Measurements from ENCODE around the gene ITPRID1.

Gene ITPRID1

DNA sequence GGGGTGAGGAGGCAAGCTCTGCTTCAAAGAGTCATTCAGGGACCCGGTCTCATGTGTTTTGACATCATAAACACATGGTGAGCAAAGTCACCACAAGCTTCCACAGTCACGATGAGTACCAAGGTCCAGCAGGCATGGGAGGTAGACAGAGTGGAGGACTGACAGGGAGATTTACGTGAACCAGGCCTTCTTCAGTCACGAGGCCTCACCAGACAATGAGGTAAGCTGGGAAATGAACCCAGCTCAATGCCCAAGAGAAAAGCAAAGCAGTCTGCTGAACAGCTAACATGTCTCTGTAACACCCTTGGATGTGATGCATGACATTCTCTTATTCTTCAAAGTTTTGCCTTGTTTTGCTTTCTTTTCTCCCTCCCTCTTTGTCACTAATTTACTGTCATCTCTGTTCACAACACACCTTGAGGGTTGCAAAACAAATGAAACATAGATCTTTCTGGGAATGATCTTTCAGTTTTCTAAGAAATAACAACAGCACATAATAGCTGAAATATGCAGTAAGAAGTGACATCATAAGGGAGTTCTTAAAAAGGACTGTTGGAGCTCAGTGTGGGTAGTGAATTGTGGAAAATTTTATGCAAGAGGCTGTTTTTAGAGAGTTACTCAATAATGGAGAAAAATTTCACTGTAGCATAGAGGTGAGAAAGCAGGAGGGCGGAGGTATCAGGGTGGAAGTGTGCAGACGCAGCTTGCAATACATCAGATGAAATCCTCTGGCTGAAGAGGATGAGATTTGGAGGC is 182.1 kb downstream of the ITPRID1 start:
- DNase-seq (ENCODE audit: low read depth): no peak

DNA sequence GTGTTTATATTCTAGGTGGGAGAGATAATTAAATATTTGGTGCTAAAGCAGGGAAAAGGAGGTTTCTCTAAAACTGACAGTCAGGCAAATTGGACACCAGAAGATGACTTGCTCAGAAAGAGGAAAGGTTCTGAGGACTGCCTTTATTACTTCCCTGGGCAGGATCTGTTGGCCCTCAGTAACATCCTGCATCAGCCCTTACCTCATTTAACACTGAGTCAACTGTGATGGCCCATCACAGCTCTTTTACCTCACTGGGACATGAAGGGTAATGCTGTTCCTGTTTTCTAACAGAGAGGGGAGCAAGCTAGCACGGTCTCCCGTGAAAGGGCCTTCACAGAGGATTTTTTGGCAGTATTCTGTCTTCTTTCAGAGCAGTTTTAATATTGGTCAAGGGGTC is 185.2 kb downstream of the ITPRID1 start:
- no peak for DNase-seq (ENCODE audit: low read depth)

DNA sequence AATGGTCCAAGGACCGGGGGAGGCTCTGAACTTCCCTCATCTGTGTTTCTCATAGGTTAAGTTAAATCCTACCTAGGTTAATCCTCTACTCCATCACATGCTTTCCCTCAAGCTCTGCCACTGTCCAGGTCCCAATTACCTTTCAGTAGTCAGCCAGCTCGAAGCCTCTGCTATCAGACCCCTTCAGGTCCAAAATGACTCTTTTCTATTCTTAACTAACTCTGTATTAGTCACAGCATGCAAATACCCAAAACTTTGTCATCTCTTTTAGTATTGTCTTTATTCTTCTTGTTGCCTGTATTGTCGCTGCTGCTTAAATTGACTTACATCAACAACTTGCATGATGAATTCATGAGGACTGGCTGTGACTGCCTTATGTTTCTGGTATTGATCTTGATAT is 188.5 kb downstream of the ITPRID1 start:
- no peak for DNase-seq (ENCODE audit: low read depth)

DNA sequence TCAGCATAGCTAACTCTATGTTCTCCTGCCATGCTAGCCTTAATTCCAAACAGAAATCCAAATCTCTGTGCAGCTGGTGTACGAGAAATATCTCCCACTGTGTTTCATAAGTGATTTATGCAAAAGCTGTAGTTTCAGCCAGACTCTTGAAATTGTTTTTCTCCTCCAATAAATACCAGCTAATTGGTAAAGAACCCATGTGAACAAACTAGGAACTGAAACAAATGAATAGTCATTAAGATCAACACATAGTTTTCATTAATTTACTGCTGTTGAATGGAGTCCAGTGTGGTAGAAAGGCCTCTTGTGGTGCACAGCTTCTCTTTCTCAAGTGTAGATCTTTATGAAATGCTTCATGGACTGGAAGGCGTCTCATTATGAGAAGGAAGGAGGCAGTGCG is 191.5 kb downstream of the ITPRID1 start:
- DNase-seq (ENCODE audit: low read depth): no peak

DNA sequence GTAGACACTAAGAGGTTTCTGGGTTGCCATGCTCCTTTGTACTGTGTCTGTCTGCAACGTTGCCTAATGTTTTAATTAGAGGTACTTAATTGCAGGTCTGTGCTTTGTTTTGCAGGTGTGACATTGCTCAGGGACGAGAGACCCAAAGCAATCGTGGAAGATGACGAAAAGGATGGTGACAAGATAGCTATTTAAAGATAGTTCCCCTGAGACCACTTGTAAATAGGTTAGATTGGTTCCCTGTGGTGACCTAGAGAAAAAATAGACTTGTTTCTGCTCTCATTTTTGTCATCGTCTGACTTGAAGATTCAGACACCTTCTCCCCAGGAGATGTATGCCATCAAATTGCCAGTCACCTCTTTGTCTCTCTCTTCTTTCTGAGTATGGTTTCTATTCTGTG is 193.2 kb downstream of the ITPRID1 start:
- no peak for DNase-seq (ENCODE audit: low read depth)
